ENCODE measurements around the gene IL20RA.
A peak's percentile ranks its signal among the peaks of the same experiment; 100 is the strongest.
"Not testable (repeated sequence)": the region's sequence is repeated elsewhere in the genome, so short reads cannot be mapped to it uniquely, and the experiment has no call there.

IL20RA gene

GRCh38 chr6:137044366-137045221 is at the start of gene IL20RA:
IL20RA (minus strand) TSS chr6:137044965; CDS start chr6:137044728, 237 bp downstream.
- no peak for DNase-seq (ENCODE audit: low read depth)

- DNase-seq (ENCODE audit: low read depth) = no peak
Observed at GRCh38 chr6:137093183-137094069, 48.7 kb upstream of the IL20RA start.

GRCh38 chr6:137092018-137092417 is 47.3 kb upstream of the IL20RA start:
- no peak for DNase-seq (ENCODE audit: low read depth)

GRCh38 chr6:137089305-137089704 is 44.5 kb upstream of the IL20RA start:
- no peak for DNase-seq (ENCODE audit: low read depth)

- DNase-seq (ENCODE audit: low read depth) = no peak
Observed at GRCh38 chr6:137087902-137088301, 43.1 kb upstream of the IL20RA start.

GRCh38 chr6:137086031-137086430 is 41.3 kb upstream of the IL20RA start:
- DNase-seq (ENCODE audit: low read depth) = no peak

GRCh38 chr6:137084865-137085617 is 40.3 kb upstream of the IL20RA start:
- DNase-seq (ENCODE audit: low read depth) = no peak

- no peak for DNase-seq (ENCODE audit: low read depth)
Observed at GRCh38 chr6:137084090-137084489, 39.3 kb upstream of the IL20RA start.

GRCh38 chr6:137081997-137082396 is 37.2 kb upstream of the IL20RA start:
- no peak for DNase-seq (ENCODE audit: low read depth)

GRCh38 chr6:137080711-137081110 is 35.9 kb upstream of the IL20RA start:
- DNase-seq (ENCODE audit: low read depth) = no peak

- DNase-seq (ENCODE audit: low read depth) = peak; percentile 9
Observed at GRCh38 chr6:137076277-137077068, 31.7 kb upstream of the IL20RA start.

GRCh38 chr6:137075790-137076189 is 31.0 kb upstream of the IL20RA start:
- not testable (repeated sequence) for DNase-seq (ENCODE audit: low read depth)

GRCh38 chr6:137070303-137070702 is 25.5 kb upstream of the IL20RA start:
- no peak for DNase-seq (ENCODE audit: low read depth)

GRCh38 chr6:137067399-137067798 is 22.6 kb upstream of the IL20RA start:
- no peak for DNase-seq (ENCODE audit: low read depth)

- DNase-seq (ENCODE audit: low read depth) = no peak
Observed at GRCh38 chr6:137058037-137058436, 13.3 kb upstream of the IL20RA start.

- DNase-seq (ENCODE audit: low read depth) = no peak
Observed at GRCh38 chr6:137056121-137056880, 11.5 kb upstream of the IL20RA start.

- DNase-seq (ENCODE audit: low read depth) = no peak
Observed at GRCh38 chr6:137051790-137052472, 7.2 kb upstream of the IL20RA start.

- DNase-seq (ENCODE audit: low read depth) = no peak
Observed at GRCh38 chr6:137049095-137049494, 4.3 kb upstream of the IL20RA start.

GRCh38 chr6:137046871-137047412 is 2.2 kb upstream of the IL20RA start:
- DNase-seq (ENCODE audit: low read depth) = no peak

Data from activated T-helper 1 cell treated with Interleukin-2 at 50 U/mL for 16 hours (primary cell).